NK-92 treated with Interleukin-12 subunit alpha and Interleukin-12 subunit beta, amount 100 ng/mL, for 24 hours (cell line): ENCODE data around the gene HPS6.

ENCODE experiments used
- DNase-seq: peaks from one replicate; lab custom pipeline; 2025; lab: John Stamatoyannopoulos, UW

The HPS6 gene

DNA sequence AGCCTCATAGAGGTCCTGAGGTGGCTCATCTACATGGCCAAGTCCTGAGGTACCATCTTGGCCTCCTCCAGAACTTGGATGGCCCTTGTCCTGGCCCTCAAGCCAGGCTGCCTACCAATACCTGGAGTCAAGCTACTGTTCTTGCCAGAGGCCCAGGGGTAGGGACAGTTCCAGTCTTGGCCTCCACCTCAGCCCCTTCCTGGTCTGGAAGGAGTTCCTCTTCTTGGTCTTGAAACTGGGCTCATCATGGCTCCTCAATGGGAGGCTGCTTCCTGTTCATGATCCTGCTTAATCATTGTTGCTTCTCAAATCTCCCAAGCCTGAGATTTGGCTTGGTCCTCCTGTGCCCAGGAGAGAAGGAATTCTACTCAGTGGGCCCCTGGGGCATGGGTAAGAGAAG lies 3.9 kb downstream of the HPS6 start:
- DNase-seq = no peak

DNA sequence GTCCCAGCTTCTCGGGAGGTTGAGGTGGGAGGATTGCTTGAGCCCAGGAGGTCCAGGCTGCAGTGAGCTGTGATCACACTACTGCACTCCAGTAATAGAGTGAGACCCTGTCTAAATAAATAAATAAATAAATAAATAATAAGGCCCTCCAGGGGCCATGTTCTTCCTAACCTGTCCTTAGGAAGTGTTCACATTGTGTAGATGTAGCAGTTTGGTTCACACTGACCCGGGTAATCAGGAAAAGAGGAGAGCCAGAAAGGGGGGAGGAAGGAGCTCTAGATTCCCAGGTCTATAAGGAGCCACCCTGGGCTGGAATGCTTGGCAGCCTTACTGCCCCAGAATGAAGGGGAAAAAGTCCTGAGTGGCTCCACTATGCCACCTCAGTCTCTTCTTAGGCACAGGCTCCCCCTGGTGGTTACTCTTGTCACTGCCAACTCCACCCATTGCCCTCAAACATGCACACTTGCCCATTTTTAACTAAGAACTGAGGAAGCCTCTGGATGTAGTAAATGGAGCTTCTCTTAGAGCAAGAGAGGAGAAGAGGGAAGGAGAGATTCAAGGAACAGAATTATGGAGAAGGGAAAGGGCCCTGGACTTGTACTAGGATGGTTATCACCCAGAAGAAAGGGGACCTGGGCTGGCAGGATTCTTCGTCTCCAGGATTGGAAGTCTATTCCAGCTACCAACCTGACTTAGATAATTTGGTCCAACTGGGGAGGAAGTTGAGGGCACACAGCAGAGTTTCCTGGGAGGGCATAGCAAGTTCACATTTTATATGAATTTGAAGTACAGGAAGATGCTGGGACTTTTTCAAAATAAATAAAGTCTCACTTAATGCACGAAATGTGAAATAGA lies 7.8 kb downstream of the HPS6 start:
- peak; percentile 53 for DNase-seq

DNA sequence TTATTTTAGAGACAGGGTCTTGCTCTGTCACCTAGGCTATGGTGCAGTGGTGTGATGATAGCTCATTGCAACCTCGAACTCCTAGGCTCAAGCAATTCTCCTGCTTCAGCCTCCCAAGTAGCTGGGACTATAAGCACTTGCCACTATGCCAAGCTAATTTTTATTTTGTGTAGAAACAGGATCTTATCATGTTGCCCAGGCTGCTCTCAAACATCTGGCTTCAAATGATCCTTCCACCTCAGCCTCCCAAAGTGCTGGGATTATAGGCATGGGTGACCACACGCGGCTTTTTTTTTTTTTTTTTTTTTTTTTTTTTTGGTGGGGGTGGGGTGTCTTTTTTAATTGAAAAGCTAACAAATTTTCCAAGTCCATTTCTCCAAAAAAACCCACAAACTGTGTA lies 18.4 kb downstream of the HPS6 start:
- DNase-seq = no peak

DNA sequence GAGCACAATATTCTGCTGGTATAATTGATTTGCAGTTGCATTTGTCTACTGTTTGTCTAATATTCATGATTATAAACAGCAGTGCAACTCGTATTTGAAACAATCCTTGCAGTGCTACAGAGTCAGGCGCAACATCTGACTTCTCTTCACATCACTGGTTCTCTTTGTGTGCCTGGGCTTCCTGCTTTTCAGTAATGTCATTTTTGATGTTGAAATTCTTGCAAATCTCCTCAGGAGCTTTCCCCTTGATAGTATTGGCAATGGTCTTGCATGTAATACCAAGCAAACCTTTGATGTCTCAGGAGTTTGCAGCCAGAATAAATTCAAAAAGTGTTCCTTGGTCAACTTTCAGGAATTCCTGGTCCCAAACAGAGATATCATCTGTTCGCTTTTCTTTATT lies 20.2 kb downstream of the HPS6 start:
- DNase-seq = no peak

DNA sequence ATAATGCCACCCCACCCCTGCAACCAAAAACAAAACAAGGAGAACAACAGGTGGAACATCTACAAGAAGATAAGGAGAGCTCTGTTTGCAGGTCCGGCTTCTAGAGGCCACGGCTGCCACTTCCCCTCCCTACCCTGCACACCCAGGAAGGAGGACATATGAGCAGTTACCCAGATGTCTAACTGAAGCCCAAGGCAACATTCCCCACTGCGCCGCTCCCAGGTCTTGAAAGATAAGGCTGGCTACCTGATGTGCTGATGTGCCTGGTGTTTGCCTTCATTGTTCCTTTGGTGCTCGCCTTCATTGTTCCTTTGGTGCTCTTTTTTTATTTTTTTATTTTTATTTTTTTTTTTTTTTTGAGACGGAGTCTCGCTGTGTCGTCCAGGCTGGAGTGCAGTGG lies 21.0 kb downstream of the HPS6 start:
- no peak for DNase-seq

DNA sequence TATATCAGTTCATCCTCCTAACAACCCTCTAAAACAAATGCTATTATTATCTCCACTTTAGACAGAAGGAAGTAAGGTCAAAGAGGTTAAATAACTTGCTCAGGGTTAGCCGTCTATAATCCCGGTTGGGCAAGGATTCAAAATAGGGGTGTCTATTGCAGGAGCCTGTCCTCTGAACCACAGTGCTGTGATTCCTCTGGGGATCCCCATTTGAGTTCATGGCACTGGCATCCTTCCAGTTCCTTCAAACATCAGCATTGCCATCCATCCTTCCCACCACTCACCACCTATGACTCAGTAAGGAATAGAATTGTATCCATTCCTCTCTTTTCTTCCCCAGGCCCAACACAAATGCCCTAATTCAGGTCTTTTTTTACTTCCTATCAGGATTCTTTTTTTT lies 25.6 kb downstream of the HPS6 start:
- no peak for DNase-seq

DNA sequence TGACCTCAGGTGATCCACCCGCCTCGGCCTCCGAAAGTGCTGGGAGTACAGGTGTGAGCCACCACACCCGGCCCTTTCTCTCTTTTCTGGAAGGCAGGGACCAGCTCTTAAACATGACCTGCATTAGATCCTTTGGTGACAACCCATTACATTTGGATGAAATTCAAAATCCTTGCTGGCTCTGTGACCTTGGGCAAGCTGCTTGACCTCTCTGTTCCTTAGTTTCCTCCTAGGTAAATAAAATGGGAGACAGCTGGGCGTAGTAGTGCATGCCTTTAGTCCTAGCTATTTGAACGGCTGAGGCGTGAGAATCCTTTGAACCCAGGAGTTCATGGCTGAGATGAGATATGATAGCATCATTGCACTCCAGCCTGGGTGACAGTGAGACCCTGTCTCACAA lies 31.3 kb downstream of the HPS6 start:
- DNase-seq = no peak

DNA sequence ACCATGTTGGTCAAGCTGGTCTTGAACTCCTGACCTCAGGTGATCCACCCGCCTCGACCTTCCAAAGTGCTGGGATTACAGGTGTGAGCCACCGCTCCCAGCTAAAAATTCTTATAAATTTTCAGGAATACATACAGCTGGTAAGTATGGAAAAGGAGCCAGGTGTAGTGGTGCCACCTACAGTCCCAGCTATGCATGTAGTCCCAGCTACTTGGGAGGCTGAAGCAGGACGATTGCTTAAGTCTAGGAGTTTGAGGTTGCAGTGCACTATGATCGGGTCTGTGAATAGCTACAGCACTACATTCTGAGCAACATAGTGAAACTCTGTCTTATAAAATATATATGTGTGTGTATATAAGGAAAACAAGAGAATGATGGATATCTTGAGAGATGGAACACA lies 36.0 kb downstream of the HPS6 start:
- no peak for DNase-seq

DNA sequence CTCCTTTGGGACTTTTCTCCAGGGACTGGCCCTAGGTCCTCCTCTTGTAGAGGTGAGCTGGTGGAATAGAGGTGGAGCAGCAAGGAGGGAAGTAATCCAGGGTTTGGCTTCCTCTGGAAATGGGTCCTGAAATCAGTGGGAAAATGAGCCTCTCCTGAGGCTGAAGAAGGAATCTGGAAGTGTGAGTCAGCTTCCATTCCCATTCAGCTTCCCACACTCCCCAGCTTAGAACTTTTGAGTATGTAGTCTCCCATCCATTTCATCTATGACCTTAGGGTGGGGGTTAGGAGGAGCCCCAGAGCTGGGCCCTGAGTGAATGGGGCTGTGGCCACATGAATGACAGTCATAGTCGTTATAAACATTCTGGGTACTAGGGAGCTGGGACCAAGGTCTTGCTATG lies 37.3 kb downstream of the HPS6 start:
- no peak for DNase-seq

DNA sequence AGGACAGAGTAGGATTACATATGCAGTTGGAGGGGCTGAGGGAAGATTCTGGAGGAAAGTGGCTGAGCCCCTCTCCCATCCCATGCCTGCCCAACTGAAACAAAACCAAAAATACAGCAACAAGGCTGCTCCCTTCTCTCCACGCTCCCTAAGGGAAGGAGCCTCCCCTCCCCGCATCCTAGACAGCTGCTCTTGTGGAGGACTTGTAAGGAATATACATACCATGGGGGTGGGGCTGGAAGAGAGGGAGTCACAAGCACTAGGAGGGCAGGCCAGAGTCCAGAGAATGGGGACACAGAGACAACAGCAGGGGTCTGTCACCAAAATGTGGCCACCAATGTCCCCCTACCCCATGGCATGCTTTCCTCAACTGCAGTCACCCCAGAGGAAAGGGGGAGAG lies 41.8 kb downstream of the HPS6 start:
- no peak for DNase-seq

DNA sequence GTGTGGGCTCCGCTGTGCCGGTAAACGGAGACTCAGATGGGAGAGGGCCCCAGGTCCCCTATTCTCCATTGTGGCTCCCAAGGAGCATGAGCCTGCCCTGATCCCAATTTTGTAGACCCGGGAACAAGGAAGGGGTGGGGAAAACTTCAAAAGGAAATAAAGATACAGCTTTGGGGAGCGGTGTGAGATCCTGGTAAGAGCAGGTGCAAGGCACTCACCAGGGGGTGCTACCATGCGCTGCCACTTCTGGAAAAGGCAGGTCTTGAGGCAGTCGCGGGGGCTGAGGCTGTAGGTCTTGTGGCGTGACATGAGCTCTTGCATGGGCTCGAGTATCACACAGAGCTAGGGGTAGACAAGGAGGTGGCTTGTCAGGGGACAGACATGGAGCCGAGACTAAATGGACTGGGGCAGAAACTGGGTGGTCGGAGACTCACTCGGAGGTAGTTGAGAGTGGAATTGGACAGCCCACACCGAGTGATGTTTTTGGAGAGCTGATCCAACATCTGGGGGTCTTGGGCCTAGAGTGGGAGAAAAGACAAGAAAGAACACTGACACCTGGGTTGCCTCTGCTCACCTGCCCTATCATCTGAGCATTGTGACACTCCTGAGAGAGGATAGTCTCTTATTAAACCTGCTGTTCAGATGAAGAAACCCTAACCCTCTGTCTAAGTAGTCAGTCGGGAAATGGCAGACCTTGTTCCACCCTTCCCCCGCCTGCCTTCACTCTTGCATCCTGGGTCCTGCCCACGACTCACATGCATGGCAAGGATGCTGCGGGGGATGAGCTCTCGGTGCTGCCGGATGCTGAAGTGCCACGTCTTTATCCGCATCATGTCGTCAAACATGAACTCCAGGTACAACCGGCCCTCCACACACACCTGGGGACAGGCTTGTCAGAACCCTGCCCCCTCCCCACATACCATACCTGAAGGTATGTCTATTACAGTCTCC lies 44.3 kb downstream of the HPS6 start:
- no peak for DNase-seq

DNA sequence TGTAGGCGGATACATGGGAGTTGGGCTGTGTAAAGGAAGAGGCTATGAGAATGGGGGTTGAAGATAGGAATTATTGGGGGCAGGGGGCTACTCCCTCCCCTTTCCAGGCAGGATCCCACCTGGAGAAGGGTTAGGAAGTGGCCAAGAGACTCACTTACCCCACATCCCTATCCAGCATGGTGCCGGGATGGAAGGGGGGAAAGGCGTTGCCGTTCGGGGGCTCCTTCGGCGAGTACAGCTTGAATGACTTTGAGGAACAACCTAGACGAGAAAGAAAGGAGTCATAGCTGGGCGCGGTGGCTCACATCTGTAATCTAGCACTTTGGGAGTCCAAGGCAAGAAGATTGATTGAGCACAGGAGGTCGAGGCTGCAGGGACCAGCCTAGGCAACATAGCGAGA lies 46.1 kb downstream of the HPS6 start:
- DNase-seq = no peak

DNA sequence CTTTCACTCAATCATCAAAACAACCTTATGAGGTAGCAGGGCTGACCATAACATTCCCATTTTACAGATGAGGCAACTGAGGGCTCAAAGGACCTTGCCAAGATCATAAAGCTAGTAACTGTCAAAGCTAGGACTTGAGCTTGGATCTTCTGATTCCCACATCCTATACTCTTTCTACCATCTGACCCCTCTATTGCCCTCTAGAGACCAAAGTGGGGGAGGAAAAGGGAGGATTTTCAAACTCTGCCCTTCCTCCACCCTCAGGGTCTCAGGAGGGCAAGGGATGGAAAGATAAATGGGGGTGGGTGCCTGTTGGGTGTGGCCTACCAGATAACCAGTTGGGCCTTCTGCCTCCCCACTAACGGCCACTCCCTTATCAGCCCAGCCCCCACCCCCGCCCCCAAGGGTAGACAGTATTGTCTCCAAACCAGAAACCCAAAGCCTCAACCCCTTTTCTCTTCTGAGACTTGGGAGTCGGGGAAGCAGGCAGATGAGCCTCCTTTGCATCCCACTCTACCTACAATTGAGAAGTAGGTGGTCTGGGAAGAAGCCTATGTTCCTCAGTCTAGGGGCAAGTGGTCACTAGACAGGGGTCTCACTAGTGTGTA lies 47.2 kb downstream of the HPS6 start:
- no peak for DNase-seq

DNA sequence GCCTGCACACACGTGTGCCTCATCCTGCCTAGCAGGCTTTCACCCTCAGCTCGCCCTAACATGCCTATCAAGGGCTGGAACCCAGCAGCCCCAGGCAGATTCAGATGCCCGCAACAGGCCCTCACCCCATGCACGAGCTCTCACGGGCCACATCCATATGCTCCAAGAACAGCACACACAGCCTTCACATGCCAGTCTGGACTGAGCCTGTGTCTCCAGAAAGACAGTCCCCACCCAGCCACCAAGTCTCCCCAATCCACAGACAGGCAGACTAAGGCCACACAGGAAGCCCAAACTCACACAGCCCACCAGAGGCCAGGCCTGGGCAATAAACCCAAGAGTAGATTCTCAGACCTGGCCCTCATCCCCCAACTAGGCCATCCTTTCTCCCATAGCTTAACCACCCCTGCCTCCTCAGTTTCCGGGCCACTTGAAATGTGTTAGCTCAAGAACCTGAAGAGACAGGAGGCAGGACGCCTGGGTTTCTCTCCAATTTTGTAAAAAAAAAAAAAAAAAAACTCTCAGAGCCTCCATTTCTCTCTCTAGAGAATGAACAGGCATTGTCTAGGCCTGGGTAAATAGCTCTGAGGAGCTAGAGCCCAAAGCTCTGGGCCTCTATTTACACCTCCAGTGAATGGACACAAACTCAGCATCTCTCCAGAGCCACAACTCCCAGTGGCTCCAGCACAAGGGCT lies 48.3 kb downstream of the HPS6 start:
- no peak for DNase-seq

DNA sequence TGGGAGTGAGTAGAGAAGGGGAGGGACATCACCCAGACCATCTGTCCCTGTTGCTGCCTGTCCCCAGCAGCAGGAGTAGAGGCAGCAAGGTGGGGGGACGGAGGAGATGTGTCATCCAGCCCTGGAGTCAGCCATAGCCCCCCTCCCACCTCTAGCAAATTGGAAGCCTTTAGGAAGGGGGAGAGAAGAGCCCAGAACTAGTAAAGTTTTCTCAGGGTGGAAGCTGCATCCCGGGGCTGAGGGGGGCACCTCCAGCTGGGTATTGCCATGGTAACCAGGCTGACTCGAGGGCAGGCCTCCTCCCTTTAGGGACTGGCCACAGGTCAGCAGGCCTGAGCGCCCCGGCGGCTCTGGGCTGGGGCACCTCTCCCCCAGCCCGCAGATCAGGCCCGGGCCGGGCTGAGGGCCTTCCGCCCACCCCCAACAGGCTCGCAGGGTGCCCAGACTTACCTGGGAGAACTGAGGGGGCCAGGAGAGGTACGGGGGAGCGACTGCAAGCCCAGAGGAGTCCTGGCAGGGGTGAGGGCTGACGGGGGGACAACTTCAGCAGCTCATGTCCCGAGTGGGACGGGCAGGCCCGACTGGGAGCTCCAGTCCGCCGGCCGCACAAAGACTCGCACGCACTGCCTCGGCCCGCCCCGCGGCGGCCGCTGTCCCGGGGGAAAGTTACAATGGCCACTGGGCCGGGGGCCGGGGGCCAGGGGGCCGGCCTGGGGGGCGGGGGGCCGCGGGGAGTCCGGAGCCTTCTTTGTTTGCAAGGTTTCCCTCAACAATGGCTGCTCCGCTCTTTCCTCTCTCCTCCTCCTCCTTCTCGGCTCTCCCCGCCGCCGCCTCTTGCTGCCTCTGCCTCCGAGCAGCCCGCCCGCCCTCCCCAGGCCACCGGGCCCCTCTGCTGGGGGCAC lies 49.1 kb downstream of the HPS6 start:
- DNase-seq = no peak

DNA sequence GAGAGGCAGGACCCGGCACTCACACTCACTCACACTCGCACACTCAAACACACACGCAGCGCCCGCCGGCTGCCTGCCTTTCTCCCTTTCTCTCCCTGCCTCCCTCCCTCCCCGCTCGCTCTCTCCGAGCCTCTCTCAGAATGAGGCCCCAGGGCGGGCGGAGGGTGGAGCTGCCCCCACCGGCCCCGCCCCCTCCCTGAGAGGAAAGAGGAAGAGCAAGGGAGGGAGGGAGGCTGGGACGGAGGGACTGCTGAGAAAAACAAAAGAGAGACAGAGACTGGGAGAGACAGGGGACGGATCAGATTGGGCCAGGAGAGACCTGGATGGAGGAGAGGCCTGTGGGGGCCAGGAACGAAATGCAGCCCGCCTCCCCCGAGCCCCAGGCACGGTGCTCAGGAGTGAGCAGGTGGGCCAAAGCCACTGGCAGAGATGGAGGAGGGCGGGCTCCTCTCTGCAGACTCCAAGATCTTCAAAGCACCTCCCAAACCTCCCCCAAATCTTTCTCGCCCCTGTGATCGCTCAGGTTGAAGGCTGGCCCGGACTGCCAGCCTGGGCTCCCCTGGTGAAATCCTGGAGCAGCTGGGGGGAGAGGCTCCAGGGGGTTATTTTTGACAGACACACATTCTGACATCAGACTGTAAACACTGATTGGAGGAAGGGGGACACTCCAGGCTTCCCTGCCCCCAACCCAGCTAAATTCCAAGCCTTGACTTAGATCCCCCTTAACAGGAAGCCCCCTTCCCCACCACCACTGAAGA lies 49.9 kb downstream of the HPS6 start:
- peak; percentile 62 for DNase-seq

DNA sequence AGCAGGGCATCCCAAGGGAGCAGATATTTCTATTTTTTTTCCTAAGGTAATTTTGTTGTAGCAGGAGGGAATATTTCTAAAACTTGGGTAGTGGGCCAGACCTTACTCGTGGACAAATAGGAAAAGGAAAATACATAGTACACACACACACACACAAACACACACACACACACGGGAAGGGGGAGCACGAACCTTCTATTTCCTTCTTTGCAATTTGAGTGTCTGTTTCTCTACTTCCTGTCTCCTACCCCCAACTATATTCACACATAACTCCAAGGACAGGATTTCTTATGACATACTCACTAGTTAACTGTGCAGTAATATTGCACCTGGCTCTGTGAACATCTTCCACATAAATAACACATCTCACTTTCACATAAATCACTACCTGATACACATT lies 50.6 kb downstream of the HPS6 start:
- DNase-seq = no peak

DNA sequence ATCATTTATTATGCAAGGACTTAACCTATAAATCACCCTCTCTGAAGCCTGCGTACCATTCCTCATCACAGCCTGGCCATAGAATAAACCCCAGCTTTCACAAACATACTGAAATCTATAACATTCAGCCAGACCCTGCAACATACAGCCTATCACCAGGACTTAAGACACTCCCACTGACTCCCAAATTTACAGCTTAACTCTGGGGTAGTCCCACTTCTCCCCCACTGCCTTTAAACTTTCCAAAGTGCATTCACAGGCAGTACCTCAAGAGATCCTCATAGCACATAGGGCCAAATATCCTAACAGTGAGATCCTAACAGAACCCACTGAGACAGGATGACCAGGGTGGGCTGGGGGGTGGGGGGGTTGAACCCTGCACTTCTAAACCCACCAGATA lies 51.5 kb downstream of the HPS6 start:
- no peak for DNase-seq
